Peyer's patch (tissue), 4 donors: ENCODE data around the gene SCNM1. TPM values are rescaled to one million over a fixed set of nuclear protein-coding genes. Genes with fewer than 3 reads are reported as not detected.

Experiments used
- DNase-seq, 3 donors: peaks; one replicate each; pipeline ENCODE4 v3.0.0-alpha.2; 2017 to 2019
- H3K27ac ChIP-seq, 4 donors: fragments of 200-600 bp; sonication (generic); one replicate each; pipeline ENCODE4 v1.5.1; 2016 to 2019
- H3K27me3 ChIP-seq, 2 donors: fragments of 200-600 bp; sonication (generic); one replicate each; pipeline ENCODE4 v1.5.1; 2019
- H3K36me3 ChIP-seq, 3 donors: fragments of 200-600 bp; sonication (generic); one replicate each; pipeline ENCODE4 v1.5.1; 2016 to 2019
- H3K4me1 ChIP-seq, 4 donors: fragments of 200-600 bp; sonication (generic); one replicate each; pipeline ENCODE4 v1.5.1; 2016 to 2019
- H3K4me3 ChIP-seq, 4 donors: fragments of 200-600 bp; sonication (generic); 1 replicate in 3 of 4; 2 replicates in 1 of 4; pipeline ENCODE4 v1.5.1; 2016 to 2019; ENCODE audit warnings: mild to moderate bottlenecking in 1 of 4
- H3K9me3 ChIP-seq, 4 donors: fragments of 200-600 bp; sonication (generic); one replicate each; pipeline ENCODE4 v1.5.1; 2016 to 2019; ENCODE audit warnings: mild to moderate bottlenecking in 1 of 4
- CTCF ChIP-seq, 6 experiments: fragments of 450-650 bp in 4 of 6; fragments of 200-600 bp in 2 of 6; sonication (generic) in 1 of 6; IDR thresholded peaks; one replicate each; pipeline ENCODE4 v1.5.1; 2017 to 2019; ENCODE audit warnings: antibody characterized with exemption in 6 of 6, mild to moderate bottlenecking in 3 of 6, moderate library complexity in 1 of 6
- POLR2A ChIP-seq, 2 donors: fragments of 450-650 bp; IDR thresholded peaks; one replicate each; pipeline ENCODE4 v1.5.1; 2017; ENCODE audit warnings: antibody characterized with exemption in 2 of 2, mild to moderate bottlenecking in 2 of 2, moderate library complexity in 2 of 2
- total RNA-seq, 4 donors: library from RNA; depleted of rRNA; stranded (reverse); fragments of >200 nt; gene quantifications; one replicate each; pipeline ENCODE4 v1.1.0, GENCODE V29; 2016

Gene SCNM1
- total RNA-seq, 4 donors from 2014 or later, result 16.1 to 48.9 (median 36.9) TPM

GRCh38 chr1:151135433-151136385 is 30.2 kb upstream of the SCNM1 start:
- Histone ChIP-seq H3K4me1 (peaks cover 0 to 8% (median 3%) of the 10 kb centered on the region in 4 donors), H3K27me3 (no peaks in the 10 kb centered on the region), H3K36me3 (peaks cover 0 to 13% (median 0%) of the 10 kb centered on the region in 3 donors), H3K27ac (no peak overlapping the region), H3K4me3 (no peak overlapping the region), H3K9me3 (no peaks in the 10 kb centered on the region)
- no peak for DNase-seq
- TF ChIP-seq CTCF (IDR thresholded peaks at IDR 0.05) (no peak), POLR2A (IDR thresholded peaks at IDR 0.05) (no peak)

GRCh38 chr1:151137789-151138188 is 28.2 kb upstream of the SCNM1 start:
- Histone ChIP-seq H3K27me3 (no peaks in the 10 kb centered on the region), H3K4me3 (no peak overlapping the region), H3K4me1 (no peaks in the 10 kb centered on the region), H3K36me3 (peaks cover 0 to 13% (median 0%) of the 10 kb centered on the region in 3 donors), H3K9me3 (no peaks in the 10 kb centered on the region), H3K27ac (no peak overlapping the region)
- TF ChIP-seq CTCF (IDR thresholded peaks at IDR 0.05) (no peak), POLR2A (IDR thresholded peaks at IDR 0.05) (no peak)
- no peak for DNase-seq

- Histone ChIP-seq H3K27me3 (no peaks in the 10 kb centered on the region), H3K4me1 (peaks cover 0 to 26% (median 0%) of the 10 kb centered on the region in 4 donors), H3K4me3 (no peak overlapping the region), H3K9me3 (no peaks in the 10 kb centered on the region), H3K27ac (no peak overlapping the region), H3K36me3 (no peaks in the 10 kb centered on the region)
- DNase-seq, result no peak
- no peak for TF ChIP-seq CTCF (IDR thresholded peaks at IDR 0.05)
- no peak for TF ChIP-seq POLR2A (IDR thresholded peaks at IDR 0.05)
Measured at GRCh38 chr1:151142411-151143056, 23.4 kb upstream of the SCNM1 start.

GRCh38 chr1:151143057-151143435 is 22.9 kb upstream of the SCNM1 start:
- H3K27ac ChIP-seq, result no peak overlapping the region
- TF ChIP-seq CTCF (IDR thresholded peaks at IDR 0.05) (no peak), POLR2A (IDR thresholded peaks at IDR 0.05) (no peak)

GRCh38 chr1:151143986-151144385 is 22.0 kb upstream of the SCNM1 start:
- DNase-seq, result no peak
- TF ChIP-seq POLR2A (IDR thresholded peaks at IDR 0.05) (no peak), CTCF (IDR thresholded peaks at IDR 0.05) (no peak)
- H3K9me3 ChIP-seq, result no peaks in the 10 kb centered on the region
- H3K36me3 ChIP-seq, result no peaks in the 10 kb centered on the region
- H3K4me1 ChIP-seq, result peaks cover 0 to 30% (median 0%) of the 10 kb centered on the region in 4 donors
- no peaks in the 10 kb centered on the region for H3K27me3 ChIP-seq
- H3K27ac ChIP-seq, result no peak overlapping the region
- H3K4me3 ChIP-seq, result no peak overlapping the region

More at GRCh38 chr1:151143057-151143435, 22.9 kb upstream of the SCNM1 start:
- Histone ChIP-seq H3K9me3 (no peaks in the 10 kb centered on the region), H3K4me3 (no peak overlapping the region), H3K4me1 (peaks cover 0 to 30% (median 0%) of the 10 kb centered on the region in 4 donors), H3K36me3 (no peaks in the 10 kb centered on the region), H3K27me3 (no peaks in the 10 kb centered on the region)
- DNase-seq, result no peak
